Endodermal cell (in vitro differentiated cells): Measurements from ENCODE around the gene GFPT1. TPM values are rescaled to one million over a fixed set of nuclear protein-coding genes. Genes with fewer than 3 reads are reported as not detected.

ENCODE experiments used
- DNase-seq: peaks from one replicate; pipeline ENCODE4 v3.0.0-alpha.2; 2017
- H3K27ac ChIP-seq: 2 replicates; pipeline ENCODE4 v1.5.1; 2013; ENCODE audit warnings: mild to moderate bottlenecking, low read depth, low read length, moderate library complexity
- H3K27me3 ChIP-seq: 2 replicates; pipeline ENCODE4 v1.6.1; 2013; ENCODE audit warnings: mild to moderate bottlenecking, low read length, moderate library complexity; ENCODE audit not compliant: insufficient read depth, control insufficient read depth, poor library complexity, severe bottlenecking
- H3K36me3 ChIP-seq: 2 replicates; pipeline ENCODE4 v1.7.0; 2013; ENCODE audit warnings: mild to moderate bottlenecking, low read length, moderate library complexity; ENCODE audit not compliant: control insufficient read depth, insufficient read depth
- H3K4me1 ChIP-seq: one replicate; pipeline ENCODE4 v1.7.0; 2013; ENCODE audit warnings: low read length; ENCODE audit not compliant: control insufficient read depth, insufficient read depth
- H3K4me3 ChIP-seq: 2 replicates; pipeline ENCODE4 v1.5.1; 2013; ENCODE audit warnings: mild to moderate bottlenecking, low read length, moderate library complexity
- H3K9ac ChIP-seq: 2 replicates; pipeline ENCODE4 v1.6.1; 2013; ENCODE audit warnings: mild to moderate bottlenecking, low read length, moderate library complexity; ENCODE audit not compliant: poor library complexity, severe bottlenecking; ENCODE audit errors: extremely low read depth
- H3K9me3 ChIP-seq: 2 replicates; pipeline ENCODE4 v1.6.1; 2013; ENCODE audit warnings: mild to moderate bottlenecking, low read length, moderate library complexity; ENCODE audit not compliant: control insufficient read depth
- H3K27ac Mint-ChIP-seq: 2 replicates; pipeline ENCODE4 v1.8.0; 2020; ENCODE audit warnings: mixed read lengths
- H3K27me3 Mint-ChIP-seq: 2 replicates; pipeline ENCODE4 v1.8.0; 2021; ENCODE audit warnings: mild to moderate bottlenecking, mixed read lengths; ENCODE audit not compliant: insufficient read depth
- H3K36me3 Mint-ChIP-seq: 2 replicates; pipeline ENCODE4 v1.8.0; 2020; ENCODE audit warnings: low read depth, mixed read lengths
- H3K4me1 Mint-ChIP-seq: 2 replicates; pipeline ENCODE4 v1.8.0; 2020; ENCODE audit warnings: mixed read lengths
- H3K4me3 Mint-ChIP-seq: 2 replicates; pipeline ENCODE4 v1.8.0; 2020; ENCODE audit warnings: mild to moderate bottlenecking, moderate library complexity, mixed read lengths
- H3K9me3 Mint-ChIP-seq: 2 replicates; pipeline ENCODE4 v1.8.0; 2020; ENCODE audit warnings: mild to moderate bottlenecking, mixed read lengths
- CTCF ChIP-seq: fragments of 200-600 bp; sonication (generic); conservative IDR thresholded peaks from 2 replicates; pipeline ENCODE4 v1.5.0; 2021; ENCODE audit warnings: antibody characterized with exemption, mild to moderate bottlenecking
- WGBS, 2 experiments: methylation state at CpG; one replicate each; pipeline versions ENCODE4 v1.1.5 to v1.1.7; 2013; ENCODE audit warnings: missing lambda C conversion rate in 2 of 2, mixed read lengths in 1 of 2; ENCODE audit not compliant: insufficient coverage in 1 of 2, insufficient read length in 1 of 2; 5-methylcytosine and 5-hydroxymethylcytosine counted together
- total RNA-seq, 2 donors: library from RNA; stranded (reverse); fragmentation: NEBNext Ultra II Directional in 1 of 2; extraction: Animal tissue kit (Norgen Biotek cat#: 25700) in 1 of 2; gene quantifications; 2 replicates in 1 of 2; 3 replicates in 1 of 2; pipeline ENCODE4 v1.2.1, GENCODE V29; 2021

Gene GFPT1
- total RNA-seq, 2 donors from 2014 or later, result 79.8 to 95.9 TPM

DNA sequence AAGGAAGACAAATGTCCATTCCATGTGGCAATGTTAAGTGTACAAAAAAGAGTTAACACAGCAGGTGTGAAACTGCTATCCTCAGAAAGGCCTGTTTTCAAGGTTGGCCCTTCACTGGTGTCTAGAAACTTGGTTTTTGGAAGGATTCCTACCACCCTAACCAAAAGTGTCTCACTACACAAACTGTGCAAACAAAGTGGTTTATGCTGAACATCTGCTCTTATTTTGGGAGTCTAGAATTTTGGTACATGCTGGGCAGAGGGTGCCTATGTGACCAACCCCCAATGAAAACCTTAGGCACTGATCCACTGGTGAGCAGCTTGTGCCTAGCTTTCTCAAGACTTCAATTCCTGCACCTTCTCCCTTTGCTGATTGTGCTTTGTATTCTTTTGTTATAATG lies 14.3 kb downstream of the GFPT1 start:
- H3K9ac ChIP-seq, result no peak overlapping the region
- no peak overlapping the region for H3K27ac ChIP-seq
- no peak overlapping the region for H3K4me3 ChIP-seq
- Mint-ChIP-seq H3K9me3 (no peaks in the 10 kb centered on the region), H3K4me3 (no peak overlapping the region), H3K4me1 (peaks cover 8% of the 10 kb centered on the region), H3K36me3 (peaks cover 52% of the 10 kb centered on the region), H3K27me3 (no peaks in the 10 kb centered on the region), H3K27ac (no peak overlapping the region)
- H3K27me3 ChIP-seq, result no peaks in the 10 kb centered on the region
- no peak for TF ChIP-seq CTCF
- no peaks in the 10 kb centered on the region for H3K4me1 ChIP-seq
- no peaks in the 10 kb centered on the region for H3K9me3 ChIP-seq
- H3K36me3 ChIP-seq, result peaks cover 63% of the 10 kb centered on the region
- no peak for DNase-seq

DNA sequence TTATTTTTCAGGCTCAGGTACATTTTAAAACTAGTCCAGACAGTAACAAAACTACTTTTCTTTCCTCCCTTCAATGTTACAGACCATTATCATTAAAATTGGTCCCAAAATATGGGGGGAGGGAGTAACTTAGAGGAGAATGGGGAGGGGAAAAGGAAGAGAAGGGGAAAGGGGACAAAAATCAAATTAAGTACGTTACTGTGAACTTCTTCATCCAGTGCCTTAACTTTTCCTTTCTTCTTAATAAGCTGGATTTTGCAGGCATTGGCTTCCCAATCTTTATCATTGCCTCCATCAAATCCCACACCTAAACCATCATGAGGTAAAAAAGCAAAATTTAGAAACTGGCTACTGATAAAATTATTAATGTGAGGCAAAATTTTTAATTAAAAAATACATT lies 17.2 kb downstream of the GFPT1 start:
- H3K9me3 ChIP-seq, result no peaks in the 10 kb centered on the region
- H3K4me3 ChIP-seq, result no peak overlapping the region
- no peaks in the 10 kb centered on the region for H3K27me3 ChIP-seq
- H3K27ac Mint-ChIP-seq, result peak overlapping the region; percentile 44
- H3K9ac ChIP-seq, result no peak overlapping the region
- H3K27me3 Mint-ChIP-seq, result no peaks in the 10 kb centered on the region
- peaks cover 71% of the 10 kb centered on the region for H3K36me3 ChIP-seq
- H3K36me3 Mint-ChIP-seq, result peaks cover 65% of the 10 kb centered on the region
- H3K4me1 ChIP-seq, result no peaks in the 10 kb centered on the region
- WGBS, 2 experiments, result 86% methylated on average over 1 of the region's 1 CpG; no CpG with 5 or more reads in 1 of the 2 experiments
- no peak overlapping the region for H3K4me3 Mint-ChIP-seq
- H3K27ac ChIP-seq, result no peak overlapping the region
- no peak for TF ChIP-seq CTCF
- no peak for DNase-seq
- H3K9me3 Mint-ChIP-seq, result no peaks in the 10 kb centered on the region
- peaks cover 4% of the 10 kb centered on the region for H3K4me1 Mint-ChIP-seq

DNA sequence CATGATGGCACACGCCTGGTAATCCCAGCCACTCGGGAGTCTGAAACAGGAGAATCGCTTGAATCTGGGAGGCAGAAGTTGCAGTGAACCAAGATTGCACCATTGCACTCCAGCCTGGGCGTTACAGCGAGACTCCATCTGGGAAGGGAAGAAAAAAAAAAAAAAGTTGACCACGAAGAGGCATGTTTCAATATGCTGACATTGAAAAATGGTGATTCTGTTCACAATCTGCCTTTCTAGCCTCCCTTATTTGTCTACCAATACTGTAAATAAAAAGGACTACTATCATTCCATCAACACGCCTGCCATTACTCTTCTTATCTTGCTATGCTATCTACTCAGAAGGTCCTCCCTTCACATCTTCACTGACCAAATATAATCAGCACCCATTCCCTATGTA lies 18.4 kb downstream of the GFPT1 start:
- no peak overlapping the region for H3K4me3 ChIP-seq
- H3K27me3 ChIP-seq, result no peaks in the 10 kb centered on the region
- Mint-ChIP-seq H3K9me3 (no peaks in the 10 kb centered on the region), H3K4me3 (no peak overlapping the region), H3K27ac (no peak overlapping the region), H3K27me3 (no peaks in the 10 kb centered on the region), H3K36me3 (peaks cover 69% of the 10 kb centered on the region), H3K4me1 (peaks cover 4% of the 10 kb centered on the region)
- WGBS, 2 experiments, result 98 to 100% methylated on average over 6 to 7 of the region's 7 CpGs
- H3K36me3 ChIP-seq, result peaks cover 77% of the 10 kb centered on the region
- H3K4me1 ChIP-seq, result no peaks in the 10 kb centered on the region
- H3K27ac ChIP-seq, result no peak overlapping the region
- no peak overlapping the region for H3K9ac ChIP-seq
- DNase-seq, result peak; percentile 9
- TF ChIP-seq CTCF, result no peak
- no peaks in the 10 kb centered on the region for H3K9me3 ChIP-seq
